GM10266 (cell line): ENCODE measurements around the gene SHB.

Experiments used
- DNase-seq: peaks from one replicate; pipeline ENCODE4 v3.0.0; 2012; ENCODE audit errors: extremely low spot score
- CTCF ChIP-seq: IDR thresholded peaks from 2 replicates; pipeline ENCODE4 v1.5.1; 2012; ENCODE audit warnings: mild to moderate bottlenecking, low read depth; ENCODE audit not compliant: control insufficient read depth, insufficient read depth; ENCODE audit errors: missing control alignments

Gene SHB

GRCh38 chr9:38032266-38033110, 36.5 kb downstream of the SHB start:
- no peak for TF ChIP-seq CTCF
- no peak for DNase-seq

- no peak for TF ChIP-seq CTCF
- no peak for DNase-seq
Observed at GRCh38 chr9:38031594-38031993, 37.4 kb downstream of the SHB start.

GRCh38 chr9:38030658-38031057, 38.4 kb downstream of the SHB start:
- no peak for DNase-seq
- no peak for TF ChIP-seq CTCF

GRCh38 chr9:38029915-38030638, 39.0 kb downstream of the SHB start:
- no peak for DNase-seq
- TF ChIP-seq CTCF = no peak

- no peak for DNase-seq
- TF ChIP-seq CTCF = no peak
Observed at GRCh38 chr9:38027714-38028113, 41.3 kb downstream of the SHB start.

- no peak for TF ChIP-seq CTCF
- DNase-seq = no peak
Observed at GRCh38 chr9:38026840-38027527, 42.0 kb downstream of the SHB start.
